GM12878 (cell line): Measurements from ENCODE around the gene SPATA20. TPM values are rescaled to one million over a fixed set of nuclear protein-coding genes. Genes with fewer than 3 reads are reported as not detected.

Source experiments
- ATAC-seq: fragments of 200-7000 bp; cut with Tn5 transposase; 3 replicates; pipeline ENCODE4 v1.9.1; 2020; ENCODE audit warnings: mild to moderate bottlenecking, moderate library complexity
- BruUV-seq: library from RNA; stranded (reverse); fragments of 400-500 nt; replicated peaks from 2 replicates; lab custom pipeline; 2021; lab: Mats Ljungman, UMichigan
- CTCF ChIA-PET: fragments of 300-600 bp; sonication (Branson Sonifier 250); formaldehyde crosslinking; extraction: SDS; loops from one replicate; lab custom pipeline; 2021; ENCODE audit warnings: inconsistent platforms; lab: Yijun Ruan, JAX
- POLR2A ChIA-PET: fragments of 350-600 bp; formaldehyde crosslinking; extraction: SDS; loops from one replicate; lab custom pipeline; 2021; ENCODE audit warnings: inconsistent platforms; lab: Charles Lee
- RAD21 ChIA-PET: fragments of 300-600 bp; sonication (Branson Sonifier 250); formaldehyde crosslinking; loops from one replicate; lab custom pipeline; 2023; ENCODE audit warnings: antibody characterized with exemption; ENCODE audit not compliant: unreplicated experiment; lab: Charles Lee
- SMC1A ChIA-PET: fragments of 300-600 bp; sonication (Branson Sonifier 250); formaldehyde crosslinking; loops from one replicate; lab custom pipeline; 2023; ENCODE audit not compliant: unreplicated experiment, uncharacterized antibody; lab: Charles Lee
- DNase-seq: peaks from one replicate; pipeline ENCODE4 v3.0.0-alpha.2; 2011; ENCODE audit warnings: low read depth, low spot score
- FAIRE-seq: peaks from 3 replicates; lab custom pipeline; 2011; peaks lifted over from hg19 to GRCh38; lab: Jason Lieb, UNC
- H2AFZ ChIP-seq: 2 replicates; pipeline ENCODE4 v1.6.0; 2011; ENCODE audit warnings: low read depth, low read length, control low read depth; ENCODE audit not compliant: control insufficient read depth
- H3K27ac ChIP-seq: 2 replicates; pipeline ENCODE4 v1.5.1; 2011; ENCODE audit warnings: control low read depth; ENCODE audit not compliant: control insufficient read depth, insufficient read depth
- H3K27me3 ChIP-seq, 2 experiments: replicated peaks in 1 of 2; 2 replicates each; pipeline versions ENCODE4 v1.6.0 to v1.6.1; 2011; ENCODE audit warnings: low read length in 1 of 2; ENCODE audit not compliant: control insufficient read depth in 2 of 2, insufficient read depth in 2 of 2
- H3K36me3 ChIP-seq, 2 experiments: 2 replicates each; pipeline ENCODE4 v1.5.1; 2011; ENCODE audit warnings: low read length in 1 of 2; ENCODE audit not compliant: control insufficient read depth in 2 of 2, insufficient read depth in 2 of 2
- H3K4me1 ChIP-seq: 2 replicates; pipeline ENCODE4 v1.6.1; 2011; ENCODE audit warnings: mild to moderate bottlenecking, low read length, moderate library complexity, mixed read lengths; ENCODE audit not compliant: control insufficient read depth, insufficient read depth
- H3K4me2 ChIP-seq: 2 replicates; pipeline ENCODE4 v1.6.0; 2011; ENCODE audit warnings: control low read depth; ENCODE audit not compliant: control insufficient read depth, insufficient read depth
- H3K4me3 ChIP-seq: fragments of 200-600 bp; sonication (generic); 2 replicates; pipeline ENCODE4 v1.5.1; 2016
- H3K79me2 ChIP-seq: 2 replicates; pipeline ENCODE4 v1.6.0; 2011; ENCODE audit warnings: low read length; ENCODE audit not compliant: control insufficient read depth, insufficient read depth
- H3K9ac ChIP-seq: 2 replicates; pipeline ENCODE4 v1.8.0; 2011; ENCODE audit warnings: low read length, control low read depth, mixed read lengths; ENCODE audit not compliant: control insufficient read depth, insufficient read depth
- H3K9me3 ChIP-seq: replicated peaks from 3 replicates; pipeline ENCODE4 v1.5.1; 2011; ENCODE audit warnings: mild to moderate bottlenecking, low read length; ENCODE audit not compliant: control insufficient read depth, insufficient read depth
- H4K20me1 ChIP-seq: 2 replicates; pipeline ENCODE4 v1.6.0; 2011; ENCODE audit not compliant: control insufficient read depth, insufficient read depth
- ATF2 ChIP-seq: IDR thresholded peaks from 2 replicates; pipeline ENCODE4 v1.6.1; 2012; ENCODE audit warnings: low read length, inconsistent platforms
- BHLHE40 ChIP-seq, 2 experiments: fragments of 450-650 bp in 1 of 2; IDR thresholded peaks; 2 replicates each; pipeline ENCODE4 v1.6.1; 2011 to 2017; ENCODE audit warnings: low read depth in 2 of 2, borderline replicate concordance in 1 of 2, improper control_type of control experiment in 1 of 2, low read length in 1 of 2, mild to moderate bottlenecking in 1 of 2
- CEBPZ ChIP-seq: fragments of 150-350 bp; IDR thresholded peaks from 2 replicates; pipeline ENCODE4 v1.6.1; 2016; ENCODE audit warnings: low read depth, low read length
- EED ChIP-seq: sonication (generic); IDR thresholded peaks from 2 replicates; pipeline ENCODE4 v1.6.1; 2016; ENCODE audit warnings: antibody characterized with exemption, low read depth
- EZH2 ChIP-seq: IDR thresholded peaks from 2 replicates; pipeline ENCODE4 v1.6.1; 2012; ENCODE audit warnings: low read depth, mild to moderate bottlenecking, control low read depth, inconsistent platforms, low read length, borderline replicate concordance; ENCODE audit not compliant: control insufficient read depth
- PKNOX1 ChIP-seq: fragments of 450-650 bp; IDR thresholded peaks from 2 replicates; pipeline ENCODE4 v1.6.1; 2016; ENCODE audit warnings: mild to moderate bottlenecking
- SMC3 ChIP-seq: IDR thresholded peaks from 2 replicates; pipeline ENCODE4 v1.6.1; 2011; ENCODE audit warnings: low read length, improper control_type of control experiment, borderline replicate concordance
- ZBTB11 ChIP-seq: fragments of 450-650 bp; formaldehyde crosslinking; IDR thresholded peaks from 2 replicates; pipeline ENCODE4 v1.5.0; 2022; ENCODE audit warnings: mild to moderate bottlenecking, missing genetic modification characterization
- ZNF384 ChIP-seq: IDR thresholded peaks from 2 replicates; pipeline ENCODE4 v1.6.1; 2012; ENCODE audit warnings: low read depth, mild to moderate bottlenecking, low read length, improper control_type of control experiment, borderline replicate concordance
- WGBS: methylation state at CpG from one replicate; pipeline ENCODE4 v1.1.6; 2016; ENCODE audit warnings: low lambda C conversion rate; ENCODE audit not compliant: insufficient replicate concordance, insufficient coverage; ENCODE audit errors: missing lambda C conversion rate; 5-methylcytosine and 5-hydroxymethylcytosine counted together
- in situ Hi-C: fragments of 300-500 bp; cut with MboI; formaldehyde crosslinking; loops from 9 replicates; pipeline ENCODE4 v1.14.3; 2018; ENCODE audit warnings: mixed read lengths
- intact Hi-C: fragments of 100-400 bp; cut with micrococcal nuclease; formaldehyde crosslinking; loops from one replicate; pipeline ENCODE4 v1.14.2; 2022; ENCODE audit not compliant: unreplicated experiment
- polyA plus RNA-seq, 11 experiments: library from polyadenylated mRNA; depleted of rRNA in 4 of 11; unstranded in 6 of 11; stranded (reverse) in 5 of 11; fragments of >200 nt; fragmentation: Nextera tagmentation in 4 of 11; fragmentation: Illumina TruSeq in 1 of 11; extraction: Ambion mirVana in 4 of 11; extraction: Trizol in 1 of 11; gene quantifications; 1 replicate in 1 of 11; 2 replicates in 10 of 11; pipeline versions ENCODE4 v1.2.1 to v1.2.3, GENCODE V29; 2011 to 2016; ENCODE audit warnings: inconsistent platforms in 2 of 11, missing spikeins in 2 of 11, low read depth in 1 of 11
- total RNA-seq, 4 experiments: library from RNA; depleted of rRNA in 3 of 4; stranded (reverse); fragments of >200 nt in 3 of 4; fragmentation: Illumina TruSeq in 1 of 4; extraction: Trizol in 1 of 4; gene quantifications; 2 replicates each; pipeline versions ENCODE4 v1.2.1 to v1.2.3, GENCODE V29; 2013 to 2021

SPATA20 gene
- total and polyA plus RNA-seq, 10 of the 15 experiments (the other 5 are each of a cell fraction or from before 2014, with no cell fraction given): 2.1 to 69.8 (median 26.6) TPM

- TF ChIP-seq CEBPZ: no peak
- TF ChIP-seq EED: no peak
Measured at GRCh38 chr17:50520483-50520882, 26.5 kb upstream of the SPATA20 start (continued).

- Histone ChIP-seq H3K4me2 (no peak overlapping the region), H3K27ac (no peak overlapping the region), H2AFZ (no peak overlapping the region), H3K4me1 (no peaks in the 10 kb centered on the region), H3K27me3 (no peaks in the 10 kb centered on the region; a peak in 1 of 4 replicates), H4K20me1 (no peaks in the 10 kb centered on the region), H3K9me3 (no peaks in the 10 kb centered on the region), H3K9ac (no peak overlapping the region), H3K79me2 (no peaks in the 10 kb centered on the region), H3K4me3 (no peak overlapping the region), H3K36me3 (no peaks in the 10 kb centered on the region)
- no peak for FAIRE-seq
- ATAC-seq: no peak
- BruUV-seq: no TSS peak
- in situ Hi-C loops: no loop called here
- WGBS: 58% methylated on average over 2 of the region's 2 CpGs
- ChIA-PET SMC1A (interaction anchor here (1.1 kb wide), 1 partner anchor 50 kb away, joined by 3 read pairs; no protein-coding TSS in a partner anchor), POLR2A (no interaction called here), CTCF (no interaction called here), RAD21 (interaction anchor here (1.0 kb wide), 1 partner anchor 40 kb away, joined by 3 read pairs; no protein-coding TSS in a partner anchor)
- DNase-seq: no peak
- intact Hi-C loops: no loop called here
- no peak for TF ChIP-seq ATF2
- no peak for TF ChIP-seq BHLHE40 (IDR thresholded peaks at IDR 0.05; ENCODE audit: borderline replicate concordance in 1 of 2, low read depth in 2 of 2, low read length in 1 of 2)
- TF ChIP-seq EZH2: no peak
- no peak for TF ChIP-seq SMC3
- no peak for TF ChIP-seq ZBTB11 (CRISPR knock-in tag)
- no peak for TF ChIP-seq PKNOX1
- no peak for TF ChIP-seq ZNF384
Measured at GRCh38 chr17:50521514-50521913, 25.5 kb upstream of the SPATA20 start.
